ENCODE data around the gene SLC34A2.

DNA sequence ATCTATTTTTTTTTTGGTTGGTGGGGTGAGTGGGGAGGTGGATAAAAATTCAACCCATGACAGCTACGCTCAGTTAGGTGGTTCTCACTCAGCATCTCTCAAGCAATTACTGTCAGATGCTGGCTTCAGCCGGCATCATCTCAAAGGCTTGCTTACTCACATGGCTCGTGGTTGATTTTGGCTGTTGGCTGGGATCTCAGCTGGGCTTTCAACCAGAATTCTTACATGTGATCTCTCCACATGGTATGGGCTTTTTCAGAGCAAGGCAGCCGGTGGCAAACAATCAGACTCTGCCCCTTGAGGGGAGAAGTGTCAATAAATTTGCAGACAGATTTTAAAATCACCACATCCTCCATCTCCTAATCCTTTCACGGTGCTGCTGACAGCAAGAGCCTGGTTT is 47.2 kb downstream of the SLC34A2 start:
- TF ChIP-seq, protein P1, sequence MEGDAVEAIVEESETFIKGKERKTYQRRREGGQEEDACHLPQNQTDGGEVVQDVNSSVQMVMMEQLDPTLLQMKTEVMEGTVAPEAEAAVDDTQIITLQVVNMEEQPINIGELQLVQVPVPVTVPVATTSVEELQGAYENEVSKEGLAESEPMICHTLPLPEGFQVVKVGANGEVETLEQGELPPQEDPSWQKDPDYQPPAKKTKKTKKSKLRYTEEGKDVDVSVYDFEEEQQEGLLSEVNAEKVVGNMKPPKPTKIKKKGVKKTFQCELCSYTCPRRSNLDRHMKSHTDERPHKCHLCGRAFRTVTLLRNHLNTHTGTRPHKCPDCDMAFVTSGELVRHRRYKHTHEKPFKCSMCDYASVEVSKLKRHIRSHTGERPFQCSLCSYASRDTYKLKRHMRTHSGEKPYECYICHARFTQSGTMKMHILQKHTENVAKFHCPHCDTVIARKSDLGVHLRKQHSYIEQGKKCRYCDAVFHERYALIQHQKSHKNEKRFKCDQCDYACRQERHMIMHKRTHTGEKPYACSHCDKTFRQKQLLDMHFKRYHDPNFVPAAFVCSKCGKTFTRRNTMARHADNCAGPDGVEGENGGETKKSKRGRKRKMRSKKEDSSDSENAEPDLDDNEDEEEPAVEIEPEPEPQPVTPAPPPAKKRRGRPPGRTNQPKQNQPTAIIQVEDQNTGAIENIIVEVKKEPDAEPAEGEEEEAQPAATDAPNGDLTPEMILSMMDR (IDR thresholded peaks at IDR 0.05 in 8 of 11, conservative IDR thresholded peaks at IDR 0.05 in 3 of 11) = no peak
- no peak for TF ChIP-seq POLR2A (IDR thresholded peaks at IDR 0.05)

All from spleen (tissue), 7 donors.